Measurements from ENCODE around the gene SLC2A11.

GRCh38 chr22:23847991-23848864, 9.4 kb upstream of the SLC2A11 start:
- TF ChIP-seq CTCF (conservative IDR thresholded peaks at IDR 0.05 in 1 of 2, IDR thresholded peaks at IDR 0.05 in 1 of 2; ENCODE audit: low read depth in 1 of 2, low read length in 2 of 2) (no peak), EZH2 (IDR thresholded peaks at IDR 0.05; ENCODE audit: low read length, missing control alignments) (no peak)
